OCI-LY7 (cell line): ENCODE measurements around the gene FBXL17.

Experiments used
- CTCF ChIP-seq: fragments of 200-600 bp; sonication (generic); conservative IDR thresholded peaks from 2 replicates; pipeline ENCODE4 v1.5.1; 2014; ENCODE audit warnings: mild to moderate bottlenecking, antibody characterized with exemption, low read length, moderate library complexity, mixed read lengths
- EZH2phosphoT487 ChIP-seq: fragments of 200-600 bp; sonication (generic); IDR thresholded peaks from 2 replicates; pipeline ENCODE4 v1.6.1; 2018; ENCODE audit warnings: low read depth, borderline replicate concordance, mild to moderate bottlenecking, mixed run types, antibody characterized with exemption, low read length, moderate library complexity, mixed read lengths

- TF ChIP-seq EZH2phosphoT487 (no peak), CTCF (no peak)
Measured at GRCh38 chr5:107814183-107814827, 567.6 kb downstream of the FBXL17 start.
